Fibroblast of lung (primary cell): Measurements from ENCODE around the gene ADGRG3. TPM values are rescaled to one million over a fixed set of nuclear protein-coding genes. Genes with fewer than 3 reads are reported as not detected.

Source experiments
- DNase-seq, 2 donors: peaks; one replicate each; pipeline versions ENCODE4 v3.0.0 to v3.0.0-alpha.2; 2010; ENCODE audit warnings: low read depth in 2 of 2
- H2AFZ ChIP-seq: 2 replicates; pipeline ENCODE4 v1.5.1; 2012; ENCODE audit warnings: low read length, control low read depth, inconsistent platforms
- H3K27ac ChIP-seq: 2 replicates; pipeline ENCODE4 v1.5.1; 2011; ENCODE audit warnings: low read length, control low read depth; ENCODE audit not compliant: insufficient read depth
- H3K27me3 ChIP-seq: 2 replicates; pipeline ENCODE4 v1.5.1; 2011; ENCODE audit warnings: mild to moderate bottlenecking, low read length; ENCODE audit not compliant: control insufficient read depth, insufficient read depth
- H3K36me3 ChIP-seq: 2 replicates; pipeline ENCODE4 v1.5.1; 2011; ENCODE audit warnings: low read length; ENCODE audit not compliant: control insufficient read depth, insufficient read depth
- H3K4me1 ChIP-seq: 2 replicates; pipeline ENCODE4 v1.5.1; 2011; ENCODE audit warnings: low read length; ENCODE audit not compliant: control insufficient read depth, insufficient read depth; ENCODE audit errors: extremely low read depth
- H3K4me2 ChIP-seq: 2 replicates; pipeline ENCODE4 v1.5.1; 2011; ENCODE audit warnings: low read length, control low read depth; ENCODE audit not compliant: insufficient read depth; ENCODE audit errors: extremely low read depth
- H3K4me3 ChIP-seq, 4 experiments: fragments of 200-600 bp in 1 of 4; sonication (generic) in 1 of 4; replicated peaks in 1 of 4; 2 replicates each; pipeline ENCODE4 v1.5.1; 2011 to 2016; ENCODE audit warnings: low read length in 4 of 4, low read depth in 3 of 4, mild to moderate bottlenecking in 3 of 4, control low read depth in 2 of 4, inconsistent platforms in 1 of 4, mixed read lengths in 1 of 4; ENCODE audit not compliant: insufficient read depth in 1 of 4; ENCODE audit errors: control extremely low read depth in 1 of 4
- H3K79me2 ChIP-seq: 2 replicates; pipeline ENCODE4 v1.5.1; 2012; ENCODE audit warnings: mild to moderate bottlenecking, low read length, inconsistent platforms; ENCODE audit not compliant: control insufficient read depth, insufficient read depth
- H3K9ac ChIP-seq: 2 replicates; pipeline ENCODE4 v1.5.1; 2011; ENCODE audit warnings: mild to moderate bottlenecking, low read length, control low read depth; ENCODE audit not compliant: insufficient read depth
- H3K9me3 ChIP-seq: 2 replicates; pipeline ENCODE4 v1.5.1; 2012; ENCODE audit warnings: low read depth, low read length; ENCODE audit not compliant: control insufficient read depth, insufficient read depth
- H4K20me1 ChIP-seq: 2 replicates; pipeline ENCODE4 v1.5.1; 2011; ENCODE audit warnings: low read length; ENCODE audit not compliant: control insufficient read depth, insufficient read depth; ENCODE audit errors: extremely low read depth
- CTCF ChIP-seq, 2 donors: IDR thresholded peaks in 1 of 2; conservative IDR thresholded peaks in 1 of 2; 1 replicate in 1 of 2; 2 replicates in 1 of 2; pipeline ENCODE4 v1.5.1; 2011 to 2012; ENCODE audit warnings: low read length in 2 of 2, control low read depth in 1 of 2, inconsistent platforms in 1 of 2, low read depth in 1 of 2, mild to moderate bottlenecking in 1 of 2
- EZH2 ChIP-seq: IDR thresholded peaks from 2 replicates; pipeline ENCODE4 v1.5.1; 2012; ENCODE audit warnings: low read length, control low read depth, mild to moderate bottlenecking; ENCODE audit errors: missing control alignments
- polyA plus RNA-seq, 2 donors: library from polyadenylated mRNA; depleted of rRNA in 1 of 2; stranded (reverse) in 1 of 2; unstranded in 1 of 2; fragments of >200 nt; gene quantifications; 2 replicates each; pipeline ENCODE4 v1.2.1, GENCODE V29; 2011 to 2012; ENCODE audit warnings: missing spikeins in 1 of 2
- total RNA-seq: library from RNA; depleted of rRNA; stranded (reverse); fragments of >200 nt; gene quantifications from 2 replicates; pipeline ENCODE4 v1.2.1, GENCODE V29; 2014

Gene ADGRG3
- total and polyA plus RNA-seq, 2 donors (not counting 1 experiment from before 2014, with no cell fraction given): not detected

GRCh38 chr16:57667048-57667525 is 1.0 kb upstream of the ADGRG3 start:
- H3K9ac ChIP-seq: no peak overlapping the region
- TF ChIP-seq CTCF (conservative IDR thresholded peaks at IDR 0.05 in 1 of 2, IDR thresholded peaks at IDR 0.05 in 1 of 2; ENCODE audit: low read depth in 1 of 2, low read length in 2 of 2) (no peak), EZH2 (no peak)
- H3K36me3 ChIP-seq: no peaks in the 10 kb centered on the region
- no peak for DNase-seq
- no peak overlapping the region for H2AFZ ChIP-seq
- H3K27ac ChIP-seq: no peak overlapping the region
- no peak overlapping the region for H3K4me2 ChIP-seq
- H4K20me1 ChIP-seq: no peaks in the 10 kb centered on the region
- H3K27me3 ChIP-seq: peaks cover 6% of the 10 kb centered on the region
- H3K4me1 ChIP-seq: no peaks in the 10 kb centered on the region
- H3K4me3 ChIP-seq: no peak overlapping the region
- no peaks in the 10 kb centered on the region for H3K79me2 ChIP-seq
- H3K9me3 ChIP-seq: no peaks in the 10 kb centered on the region

GRCh38 chr16:57667526-57668262 is 412 bp upstream of the ADGRG3 start:
- H3K9me3 ChIP-seq: no peaks in the 10 kb centered on the region
- no peak overlapping the region for H3K4me2 ChIP-seq
- TF ChIP-seq EZH2 (no peak), CTCF (conservative IDR thresholded peaks at IDR 0.05 in 1 of 2, IDR thresholded peaks at IDR 0.05 in 1 of 2; ENCODE audit: low read depth in 1 of 2, low read length in 2 of 2) (no peak)
- H3K27me3 ChIP-seq: peaks cover 6% of the 10 kb centered on the region
- H3K79me2 ChIP-seq: no peaks in the 10 kb centered on the region
- H2AFZ ChIP-seq: no peak overlapping the region
- peak in 1 of 2 donors; percentile 11 for DNase-seq
- H3K27ac ChIP-seq: no peak overlapping the region
- H3K4me3 ChIP-seq: no peak overlapping the region
- no peaks in the 10 kb centered on the region for H4K20me1 ChIP-seq
- H3K4me1 ChIP-seq: no peaks in the 10 kb centered on the region
- no peaks in the 10 kb centered on the region for H3K36me3 ChIP-seq
- no peak overlapping the region for H3K9ac ChIP-seq

GRCh38 chr16:57668630-57669475 is 747 bp downstream of the ADGRG3 start:
- no peaks in the 10 kb centered on the region for H3K9me3 ChIP-seq
- no peaks in the 10 kb centered on the region for H3K79me2 ChIP-seq
- H3K27ac ChIP-seq: no peak overlapping the region
- no peaks in the 10 kb centered on the region for H3K36me3 ChIP-seq
- no peaks in the 10 kb centered on the region for H4K20me1 ChIP-seq
- H3K4me3 ChIP-seq: no peak overlapping the region
- no peak overlapping the region for H3K4me2 ChIP-seq
- no peak for DNase-seq
- H3K4me1 ChIP-seq: no peaks in the 10 kb centered on the region
- H2AFZ ChIP-seq: no peak overlapping the region
- no peak overlapping the region for H3K9ac ChIP-seq
- TF ChIP-seq EZH2: no peak
- TF ChIP-seq CTCF (conservative IDR thresholded peaks at IDR 0.05 in 1 of 2, IDR thresholded peaks at IDR 0.05 in 1 of 2; ENCODE audit: low read depth in 1 of 2, low read length in 2 of 2): no peak
- peaks cover 12% of the 10 kb centered on the region for H3K27me3 ChIP-seq
